ENCODE data around the gene NDUFV1.
"Not testable (repeated sequence)": the region's sequence is repeated elsewhere in the genome, so short reads cannot be mapped to it uniquely, and the experiment has no call there.

Gene NDUFV1

GRCh38 chr11:67586568-67587250 is 20.0 kb upstream of the NDUFV1 start:
- no peak overlapping the region for H3K9ac ChIP-seq
- H3K27me3 ChIP-seq (ENCODE audit: control insufficient read depth, insufficient read depth, low read length): no peaks in the 10 kb centered on the region
- H3K36me3 ChIP-seq (ENCODE audit: control insufficient read depth, insufficient read depth, low read length): no peaks in the 10 kb centered on the region
- no peaks in the 10 kb centered on the region for H3K9me3 ChIP-seq (ENCODE audit: control insufficient read depth, low read length)
- peaks cover 5% of the 10 kb centered on the region for H3K4me1 ChIP-seq
- no peak for TF ChIP-seq CTCF (IDR thresholded peaks at IDR 0.05)
- no peaks in the 10 kb centered on the region for H3K79me2 ChIP-seq
- H3K27ac ChIP-seq: no peak overlapping the region
- H3K4me3 ChIP-seq (ENCODE audit: low read depth, low read length): no peak overlapping the region
- H3K4me2 ChIP-seq (ENCODE audit: low read length): no peak overlapping the region
- H2AFZ ChIP-seq: no peak overlapping the region

- H3K4me3 ChIP-seq (ENCODE audit: low read depth, low read length): no peak overlapping the region
- H2AFZ ChIP-seq: no peak overlapping the region
- no peaks in the 10 kb centered on the region for H3K9me3 ChIP-seq (ENCODE audit: control insufficient read depth, low read length)
- H3K27ac ChIP-seq: no peak overlapping the region
- H3K9ac ChIP-seq: no peak overlapping the region
- no peaks in the 10 kb centered on the region for H3K36me3 ChIP-seq (ENCODE audit: control insufficient read depth, insufficient read depth, low read length)
- H3K4me1 ChIP-seq: no peaks in the 10 kb centered on the region
- no peaks in the 10 kb centered on the region for H3K79me2 ChIP-seq
- no peak for TF ChIP-seq CTCF (IDR thresholded peaks at IDR 0.05)
- H3K4me2 ChIP-seq (ENCODE audit: low read length): no peak overlapping the region
- no peaks in the 10 kb centered on the region for H3K27me3 ChIP-seq (ENCODE audit: control insufficient read depth, insufficient read depth, low read length)
Observed at GRCh38 chr11:67588136-67588503, 18.6 kb upstream of the NDUFV1 start.

- H3K4me3 ChIP-seq (ENCODE audit: low read depth, low read length); H3K9ac ChIP-seq; H2AFZ ChIP-seq; H3K27me3 ChIP-seq (ENCODE audit: control insufficient read depth, insufficient read depth, low read length); H3K9me3 ChIP-seq (ENCODE audit: control insufficient read depth, low read length); H3K79me2 ChIP-seq; H3K4me1 ChIP-seq; H3K4me2 ChIP-seq (ENCODE audit: low read length); H3K36me3 ChIP-seq (ENCODE audit: control insufficient read depth, insufficient read depth, low read length); H3K27ac ChIP-seq: not testable (repeated sequence)
Observed at GRCh38 chr11:67588899-67589415, 17.8 kb upstream of the NDUFV1 start.

- H3K27ac ChIP-seq: no peak overlapping the region
- H3K4me2 ChIP-seq (ENCODE audit: low read length): no peak overlapping the region
- no peaks in the 10 kb centered on the region for H3K9me3 ChIP-seq (ENCODE audit: control insufficient read depth, low read length)
Observed at GRCh38 chr11:67592880-67593564, 13.7 kb upstream of the NDUFV1 start.

GRCh38 chr11:67593565-67593905 is 13.2 kb upstream of the NDUFV1 start:
- no peaks in the 10 kb centered on the region for H3K4me1 ChIP-seq
- H3K27ac ChIP-seq: no peak overlapping the region
- no peaks in the 10 kb centered on the region for H3K9me3 ChIP-seq (ENCODE audit: control insufficient read depth, low read length)
- H2AFZ ChIP-seq: no peak overlapping the region
- TF ChIP-seq CTCF (IDR thresholded peaks at IDR 0.05): no peak
- no peak overlapping the region for H3K4me3 ChIP-seq (ENCODE audit: low read depth, low read length)
- H3K36me3 ChIP-seq (ENCODE audit: control insufficient read depth, insufficient read depth, low read length): no peaks in the 10 kb centered on the region
- no peak overlapping the region for H3K4me2 ChIP-seq (ENCODE audit: low read length)
- no peak overlapping the region for H3K9ac ChIP-seq
- no peaks in the 10 kb centered on the region for H3K27me3 ChIP-seq (ENCODE audit: control insufficient read depth, insufficient read depth, low read length)
- no peaks in the 10 kb centered on the region for H3K79me2 ChIP-seq

More at GRCh38 chr11:67592880-67593564, 13.7 kb upstream of the NDUFV1 start:
- Histone ChIP-seq H2AFZ (no peak overlapping the region), H3K4me3 (ENCODE audit: low read depth, low read length) (no peak overlapping the region), H3K4me1 (no peaks in the 10 kb centered on the region), H3K79me2 (no peaks in the 10 kb centered on the region), H3K9ac (no peak overlapping the region), H3K27me3 (ENCODE audit: control insufficient read depth, insufficient read depth, low read length) (no peaks in the 10 kb centered on the region), H3K36me3 (ENCODE audit: control insufficient read depth, insufficient read depth, low read length) (no peaks in the 10 kb centered on the region)
- no peak for TF ChIP-seq CTCF (IDR thresholded peaks at IDR 0.05)

Measured in parathyroid adenoma (tissue), 2 donors.